ENCODE results near the gene CD44. TPM values are rescaled to one million over a fixed set of nuclear protein-coding genes. Genes with fewer than 3 reads are reported as not detected.

CD44 gene
- total and polyA plus RNA-seq, 4 donors: 4.1 to 26.9 (median 14.6) TPM

GRCh38 chr11:35097814-35098455 lies 41.0 kb upstream of the CD44 start (continued):
- TF ChIP-seq, protein P1, sequence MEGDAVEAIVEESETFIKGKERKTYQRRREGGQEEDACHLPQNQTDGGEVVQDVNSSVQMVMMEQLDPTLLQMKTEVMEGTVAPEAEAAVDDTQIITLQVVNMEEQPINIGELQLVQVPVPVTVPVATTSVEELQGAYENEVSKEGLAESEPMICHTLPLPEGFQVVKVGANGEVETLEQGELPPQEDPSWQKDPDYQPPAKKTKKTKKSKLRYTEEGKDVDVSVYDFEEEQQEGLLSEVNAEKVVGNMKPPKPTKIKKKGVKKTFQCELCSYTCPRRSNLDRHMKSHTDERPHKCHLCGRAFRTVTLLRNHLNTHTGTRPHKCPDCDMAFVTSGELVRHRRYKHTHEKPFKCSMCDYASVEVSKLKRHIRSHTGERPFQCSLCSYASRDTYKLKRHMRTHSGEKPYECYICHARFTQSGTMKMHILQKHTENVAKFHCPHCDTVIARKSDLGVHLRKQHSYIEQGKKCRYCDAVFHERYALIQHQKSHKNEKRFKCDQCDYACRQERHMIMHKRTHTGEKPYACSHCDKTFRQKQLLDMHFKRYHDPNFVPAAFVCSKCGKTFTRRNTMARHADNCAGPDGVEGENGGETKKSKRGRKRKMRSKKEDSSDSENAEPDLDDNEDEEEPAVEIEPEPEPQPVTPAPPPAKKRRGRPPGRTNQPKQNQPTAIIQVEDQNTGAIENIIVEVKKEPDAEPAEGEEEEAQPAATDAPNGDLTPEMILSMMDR (IDR thresholded peaks at IDR 0.05; ENCODE audit: low read depth, low read length, missing input control): no peak
- no peak for TF ChIP-seq YY1 (IDR thresholded peaks at IDR 0.05)
- TF ChIP-seq JUND (IDR thresholded peaks at IDR 0.05): no peak

DNA sequence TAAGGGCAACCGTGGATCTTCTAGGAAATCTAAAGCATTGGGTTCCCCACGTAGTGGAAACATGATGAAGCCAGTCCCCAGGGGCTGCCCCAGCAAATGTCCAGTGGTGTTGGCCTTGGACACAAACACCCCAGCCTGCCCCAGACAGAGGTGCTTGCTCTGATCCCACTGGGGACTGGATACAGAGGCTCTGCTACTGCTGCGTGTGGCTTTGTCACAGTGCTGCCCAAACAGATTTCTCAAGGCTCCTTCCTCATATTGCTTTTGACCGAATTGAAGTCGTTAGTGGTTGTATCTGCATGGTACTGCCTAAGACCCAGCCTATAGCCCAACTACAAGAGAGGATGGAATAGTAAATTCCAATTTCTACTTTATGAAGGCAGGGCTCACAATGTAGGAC lies 40.1 kb upstream of the CD44 start:
- no peak for DNase-seq (ENCODE audit: low spot score)
- no peaks in the 10 kb centered on the region for H3K36me3 ChIP-seq (ENCODE audit: control insufficient read depth in 4 of 4, insufficient read depth in 3 of 4, low read depth in 1 of 4, low read length in 3 of 4)
- 90% methylated on average over 5 of the region's 5 CpGs for WGBS
- H3K4me3 ChIP-seq (ENCODE audit: low read depth in 1 of 3, low read length in 3 of 3): no peak overlapping the region
- TF ChIP-seq NR2F2 (IDR thresholded peaks at IDR 0.05): no peak
- no peak for TF ChIP-seq JUND (IDR thresholded peaks at IDR 0.05)
- TF ChIP-seq YY1 (IDR thresholded peaks at IDR 0.05): no peak
- no peak for TF ChIP-seq RXRA (IDR thresholded peaks at IDR 0.05)
- TF ChIP-seq HNF4G (IDR thresholded peaks at IDR 0.05): no peak
- TF ChIP-seq, protein P2, sequence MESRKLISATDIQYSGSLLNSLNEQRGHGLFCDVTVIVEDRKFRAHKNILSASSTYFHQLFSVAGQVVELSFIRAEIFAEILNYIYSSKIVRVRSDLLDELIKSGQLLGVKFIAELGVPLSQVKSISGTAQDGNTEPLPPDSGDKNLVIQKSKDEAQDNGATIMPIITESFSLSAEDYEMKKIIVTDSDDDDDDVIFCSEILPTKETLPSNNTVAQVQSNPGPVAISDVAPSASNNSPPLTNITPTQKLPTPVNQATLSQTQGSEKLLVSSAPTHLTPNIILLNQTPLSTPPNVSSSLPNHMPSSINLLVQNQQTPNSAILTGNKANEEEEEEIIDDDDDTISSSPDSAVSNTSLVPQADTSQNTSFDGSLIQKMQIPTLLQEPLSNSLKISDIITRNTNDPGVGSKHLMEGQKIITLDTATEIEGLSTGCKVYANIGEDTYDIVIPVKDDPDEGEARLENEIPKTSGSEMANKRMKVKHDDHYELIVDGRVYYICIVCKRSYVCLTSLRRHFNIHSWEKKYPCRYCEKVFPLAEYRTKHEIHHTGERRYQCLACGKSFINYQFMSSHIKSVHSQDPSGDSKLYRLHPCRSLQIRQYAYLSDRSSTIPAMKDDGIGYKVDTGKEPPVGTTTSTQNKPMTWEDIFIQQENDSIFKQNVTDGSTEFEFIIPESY (IDR thresholded peaks at IDR 0.05): no peak
- TF ChIP-seq EGR1 (IDR thresholded peaks at IDR 0.05; ENCODE audit: low read depth in 2 of 2): no peak
- TF ChIP-seq ATF3 (IDR thresholded peaks at IDR 0.05): no peak
- no peak for TF ChIP-seq FOXA1 (IDR thresholded peaks at IDR 0.05)
- TF ChIP-seq, protein P3, sequence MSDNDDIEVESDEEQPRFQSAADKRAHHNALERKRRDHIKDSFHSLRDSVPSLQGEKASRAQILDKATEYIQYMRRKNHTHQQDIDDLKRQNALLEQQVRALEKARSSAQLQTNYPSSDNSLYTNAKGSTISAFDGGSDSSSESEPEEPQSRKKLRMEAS (IDR thresholded peaks at IDR 0.05): no peak
- no peak for TF ChIP-seq FOXA2 (IDR thresholded peaks at IDR 0.05)
- TF ChIP-seq SP1 (IDR thresholded peaks at IDR 0.05): no peak
- no peak for TF ChIP-seq TAF1 (conservative IDR thresholded peaks at IDR 0.05)
- TF ChIP-seq GABPA (IDR thresholded peaks at IDR 0.05 in 1 of 2, conservative IDR thresholded peaks at IDR 0.05 in 1 of 2): no peak
- TF ChIP-seq HNF4A (conservative IDR thresholded peaks at IDR 0.05): no peak
- TF ChIP-seq, protein P4, sequence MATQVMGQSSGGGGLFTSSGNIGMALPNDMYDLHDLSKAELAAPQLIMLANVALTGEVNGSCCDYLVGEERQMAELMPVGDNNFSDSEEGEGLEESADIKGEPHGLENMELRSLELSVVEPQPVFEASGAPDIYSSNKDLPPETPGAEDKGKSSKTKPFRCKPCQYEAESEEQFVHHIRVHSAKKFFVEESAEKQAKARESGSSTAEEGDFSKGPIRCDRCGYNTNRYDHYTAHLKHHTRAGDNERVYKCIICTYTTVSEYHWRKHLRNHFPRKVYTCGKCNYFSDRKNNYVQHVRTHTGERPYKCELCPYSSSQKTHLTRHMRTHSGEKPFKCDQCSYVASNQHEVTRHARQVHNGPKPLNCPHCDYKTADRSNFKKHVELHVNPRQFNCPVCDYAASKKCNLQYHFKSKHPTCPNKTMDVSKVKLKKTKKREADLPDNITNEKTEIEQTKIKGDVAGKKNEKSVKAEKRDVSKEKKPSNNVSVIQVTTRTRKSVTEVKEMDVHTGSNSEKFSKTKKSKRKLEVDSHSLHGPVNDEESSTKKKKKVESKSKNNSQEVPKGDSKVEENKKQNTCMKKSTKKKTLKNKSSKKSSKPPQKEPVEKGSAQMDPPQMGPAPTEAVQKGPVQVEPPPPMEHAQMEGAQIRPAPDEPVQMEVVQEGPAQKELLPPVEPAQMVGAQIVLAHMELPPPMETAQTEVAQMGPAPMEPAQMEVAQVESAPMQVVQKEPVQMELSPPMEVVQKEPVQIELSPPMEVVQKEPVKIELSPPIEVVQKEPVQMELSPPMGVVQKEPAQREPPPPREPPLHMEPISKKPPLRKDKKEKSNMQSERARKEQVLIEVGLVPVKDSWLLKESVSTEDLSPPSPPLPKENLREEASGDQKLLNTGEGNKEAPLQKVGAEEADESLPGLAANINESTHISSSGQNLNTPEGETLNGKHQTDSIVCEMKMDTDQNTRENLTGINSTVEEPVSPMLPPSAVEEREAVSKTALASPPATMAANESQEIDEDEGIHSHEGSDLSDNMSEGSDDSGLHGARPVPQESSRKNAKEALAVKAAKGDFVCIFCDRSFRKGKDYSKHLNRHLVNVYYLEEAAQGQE (IDR thresholded peaks at IDR 0.05): no peak
- no peak for TF ChIP-seq RAD21 (IDR thresholded peaks at IDR 0.05)
- no peaks in the 10 kb centered on the region for H3K4me1 ChIP-seq (ENCODE audit: control insufficient read depth in 4 of 4, insufficient read depth in 4 of 4, low read length in 3 of 4)
- H3K9me3 ChIP-seq (ENCODE audit: control insufficient read depth in 4 of 4, low read length in 3 of 4): no peaks in the 10 kb centered on the region
- no peak overlapping the region for H3K9ac ChIP-seq (ENCODE audit: low read depth in 1 of 2, low read length in 2 of 2)
- H3K27ac ChIP-seq (ENCODE audit: low read depth in 1 of 2, low read length in 2 of 2): no peak overlapping the region
- H3K27me3 ChIP-seq (ENCODE audit: control insufficient read depth in 4 of 4, insufficient read depth in 4 of 4, low read length in 3 of 4): no peaks in the 10 kb centered on the region
